ENCODE data around the gene CHST7. TPM values are rescaled to one million over a fixed set of nuclear protein-coding genes. Genes with fewer than 3 reads are reported as not detected.

Gene CHST7
- total RNA-seq, 4 donors from 2014 or later, result 15.7 to 80.8 (median 42.9) TPM

- TF ChIP-seq CTCF (IDR thresholded peaks at IDR 0.05; ENCODE audit: low read depth), result no peak
These were observed 55.2 kb downstream of the CHST7 start for GRCh38 chrX:46628460-46629371.

DNA sequence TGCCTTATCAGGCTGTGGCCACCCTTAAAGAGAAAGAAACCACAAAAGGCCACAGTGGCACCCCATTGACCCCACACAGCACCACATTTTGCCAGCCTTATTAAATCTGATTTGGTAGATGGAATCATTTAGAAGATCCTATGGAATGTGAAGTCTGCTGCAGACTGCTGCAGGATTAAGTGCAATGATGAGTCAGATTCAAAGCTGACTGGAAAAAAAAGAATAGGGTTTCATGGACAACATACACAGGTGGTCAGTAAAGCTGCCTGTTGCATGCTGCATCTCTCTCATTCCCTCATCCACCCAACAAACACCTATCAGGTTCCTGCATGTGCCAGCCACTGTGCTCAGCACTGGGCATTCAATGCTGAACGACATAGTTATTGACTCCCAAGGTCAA, 56.6 kb downstream of the CHST7 start:
- TF ChIP-seq CTCF (IDR thresholded peaks at IDR 0.05; ENCODE audit: low read depth), result no peak

DNA sequence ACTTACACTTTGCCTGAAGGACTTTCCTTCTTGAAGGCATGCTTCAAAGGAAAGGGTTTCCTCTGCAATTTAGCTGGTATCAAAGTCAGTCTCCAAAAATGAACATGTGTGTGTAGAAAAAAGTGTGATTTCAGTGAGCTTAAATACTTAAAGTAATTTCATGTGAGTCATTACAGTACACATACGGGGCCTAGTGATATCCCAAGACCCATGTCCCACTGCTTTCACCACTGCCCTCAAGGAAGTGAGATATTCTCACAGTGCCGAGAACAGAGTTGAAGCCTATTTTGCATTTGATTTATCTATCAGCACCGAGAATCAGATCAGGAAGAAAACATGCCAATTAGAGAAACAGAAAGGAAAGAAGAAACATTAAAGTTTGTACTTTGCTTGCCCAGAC, 61.0 kb downstream of the CHST7 start:
- no peak for TF ChIP-seq CTCF (IDR thresholded peaks at IDR 0.05; ENCODE audit: low read depth)

- no peak for TF ChIP-seq CTCF (IDR thresholded peaks at IDR 0.05; ENCODE audit: low read depth)
These were observed 61.6 kb downstream of the CHST7 start for GRCh38 chrX:46635186-46635585.

- no peak for TF ChIP-seq CTCF (IDR thresholded peaks at IDR 0.05; ENCODE audit: low read depth)
These were observed 62.7 kb downstream of the CHST7 start for GRCh38 chrX:46636223-46636622.

GRCh38 chrX:46637938-46638337, 64.4 kb downstream of the CHST7 start:
- no peak for TF ChIP-seq CTCF (IDR thresholded peaks at IDR 0.05; ENCODE audit: low read depth)

DNA sequence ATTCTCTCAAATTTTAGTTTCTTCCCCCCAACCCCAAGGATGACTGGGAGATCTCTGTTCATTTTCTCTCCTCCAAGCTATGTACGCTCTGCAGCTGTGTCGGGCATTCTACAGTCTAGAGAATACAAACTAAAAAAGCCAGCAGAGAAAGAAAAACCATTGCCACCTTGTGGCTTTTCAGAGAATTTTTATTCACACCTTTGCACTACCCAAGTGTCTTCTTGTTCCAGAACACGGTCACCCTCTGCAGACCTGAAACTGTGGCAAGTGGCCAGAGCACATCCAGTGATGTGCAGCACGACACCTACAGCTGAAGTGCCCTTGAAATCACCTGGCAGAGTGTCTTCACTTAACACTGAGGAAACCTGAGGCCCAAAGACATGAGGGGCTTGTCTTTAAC, 68.6 kb downstream of the CHST7 start:
- TF ChIP-seq CTCF (IDR thresholded peaks at IDR 0.05; ENCODE audit: low read depth), result no peak
